Thoracic aorta (tissue), 2 donors: ENCODE results near the gene KRTAP5-7. TPM values are rescaled to one million over a fixed set of nuclear protein-coding genes. Genes with fewer than 3 reads are reported as not detected.
"Not testable (repeated sequence)": the region's sequence is repeated elsewhere in the genome, so short reads cannot be mapped to it uniquely, and the experiment has no call there.

ENCODE experiments used
- ATAC-seq: fragments of 150-250 bp; one replicate; pipeline ENCODE4 v1.8.0; 2017; ENCODE audit warnings: low read depth; ENCODE audit not compliant: insufficient number of reproducible peaks, low FRiP score
- DNase-seq: peaks from one replicate; pipeline ENCODE4 v3.0.0-alpha.2; 2020; ENCODE audit warnings: low spot score
- H3K27ac ChIP-seq, 2 donors: fragments of 200-600 bp; sonication (generic); 1 replicate in 1 of 2; 2 replicates in 1 of 2; pipeline ENCODE4 v1.5.1; 2016; ENCODE audit warnings: mild to moderate bottlenecking in 2 of 2, moderate library complexity in 2 of 2
- H3K27me3 ChIP-seq: fragments of 200-600 bp; sonication (generic); replicated peaks from 2 replicates; pipeline ENCODE4 v1.6.0; 2016; ENCODE audit warnings: mild to moderate bottlenecking; ENCODE audit not compliant: insufficient read depth
- H3K36me3 ChIP-seq: fragments of 200-600 bp; sonication (generic); one replicate; pipeline ENCODE4 v1.5.1; 2016
- H3K4me1 ChIP-seq, 2 donors: fragments of 200-600 bp; sonication (generic); 1 replicate in 1 of 2; 2 replicates in 1 of 2; pipeline versions ENCODE4 v1.5.1 to v1.6.0; 2016; ENCODE audit warnings: low read depth in 2 of 2, mild to moderate bottlenecking in 1 of 2; ENCODE audit not compliant: control insufficient read depth in 1 of 2
- H3K4me3 ChIP-seq: fragments of 200-600 bp; sonication (generic); 2 replicates; pipeline ENCODE4 v1.5.1; 2016; ENCODE audit warnings: mild to moderate bottlenecking
- H3K9me3 ChIP-seq: fragments of 200-600 bp; sonication (generic); 2 replicates; pipeline ENCODE4 v1.5.1; 2016
- total RNA-seq, 2 donors: library from RNA; depleted of rRNA; stranded (reverse); fragments of >200 nt; gene quantifications; one replicate each; pipeline versions ENCODE4 v1.1.0 to v1.2.3, GENCODE V29; 2016
- TF ChIP-seq, protein P1 (sequence below): fragments of 200-600 bp; sonication (generic); IDR thresholded peaks from one replicate; pipeline ENCODE4 v1.5.1; 2019; ENCODE audit warnings: antibody characterized with exemption

The KRTAP5-7 gene
- total RNA-seq, 2 donors from 2014 or later: not detected

DNA sequence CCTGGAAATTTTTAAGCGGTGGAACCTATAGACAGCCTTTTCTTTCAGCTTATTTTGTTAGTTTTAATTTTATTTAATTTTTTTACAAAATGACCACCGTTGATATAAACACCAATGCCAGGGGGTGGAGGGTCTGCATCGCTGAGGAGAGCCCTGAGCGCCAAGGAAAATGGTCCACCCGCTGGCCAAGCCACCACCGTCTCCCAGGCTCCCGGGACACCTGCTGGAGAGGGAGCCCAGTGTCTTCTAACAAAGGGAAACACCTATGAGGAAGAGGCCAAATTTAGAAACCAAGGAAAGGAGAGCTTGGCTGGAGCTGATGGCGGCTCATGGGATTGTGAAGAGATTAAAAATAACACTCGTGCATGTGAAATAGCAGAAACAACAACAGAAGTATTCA is 10.5 kb downstream of the KRTAP5-7 start:
- DNase-seq (no peak), ATAC-seq (no peak)
- no peak overlapping the region for H3K27ac ChIP-seq
- no peaks in the 10 kb centered on the region for H3K36me3 ChIP-seq
- no peaks in the 10 kb centered on the region for H3K27me3 ChIP-seq
- no peaks in the 10 kb centered on the region for H3K9me3 ChIP-seq
- TF ChIP-seq, protein P1, sequence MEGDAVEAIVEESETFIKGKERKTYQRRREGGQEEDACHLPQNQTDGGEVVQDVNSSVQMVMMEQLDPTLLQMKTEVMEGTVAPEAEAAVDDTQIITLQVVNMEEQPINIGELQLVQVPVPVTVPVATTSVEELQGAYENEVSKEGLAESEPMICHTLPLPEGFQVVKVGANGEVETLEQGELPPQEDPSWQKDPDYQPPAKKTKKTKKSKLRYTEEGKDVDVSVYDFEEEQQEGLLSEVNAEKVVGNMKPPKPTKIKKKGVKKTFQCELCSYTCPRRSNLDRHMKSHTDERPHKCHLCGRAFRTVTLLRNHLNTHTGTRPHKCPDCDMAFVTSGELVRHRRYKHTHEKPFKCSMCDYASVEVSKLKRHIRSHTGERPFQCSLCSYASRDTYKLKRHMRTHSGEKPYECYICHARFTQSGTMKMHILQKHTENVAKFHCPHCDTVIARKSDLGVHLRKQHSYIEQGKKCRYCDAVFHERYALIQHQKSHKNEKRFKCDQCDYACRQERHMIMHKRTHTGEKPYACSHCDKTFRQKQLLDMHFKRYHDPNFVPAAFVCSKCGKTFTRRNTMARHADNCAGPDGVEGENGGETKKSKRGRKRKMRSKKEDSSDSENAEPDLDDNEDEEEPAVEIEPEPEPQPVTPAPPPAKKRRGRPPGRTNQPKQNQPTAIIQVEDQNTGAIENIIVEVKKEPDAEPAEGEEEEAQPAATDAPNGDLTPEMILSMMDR: no peak
- no peak overlapping the region for H3K4me3 ChIP-seq
- H3K4me1 ChIP-seq: no peaks in the 10 kb centered on the region

DNA sequence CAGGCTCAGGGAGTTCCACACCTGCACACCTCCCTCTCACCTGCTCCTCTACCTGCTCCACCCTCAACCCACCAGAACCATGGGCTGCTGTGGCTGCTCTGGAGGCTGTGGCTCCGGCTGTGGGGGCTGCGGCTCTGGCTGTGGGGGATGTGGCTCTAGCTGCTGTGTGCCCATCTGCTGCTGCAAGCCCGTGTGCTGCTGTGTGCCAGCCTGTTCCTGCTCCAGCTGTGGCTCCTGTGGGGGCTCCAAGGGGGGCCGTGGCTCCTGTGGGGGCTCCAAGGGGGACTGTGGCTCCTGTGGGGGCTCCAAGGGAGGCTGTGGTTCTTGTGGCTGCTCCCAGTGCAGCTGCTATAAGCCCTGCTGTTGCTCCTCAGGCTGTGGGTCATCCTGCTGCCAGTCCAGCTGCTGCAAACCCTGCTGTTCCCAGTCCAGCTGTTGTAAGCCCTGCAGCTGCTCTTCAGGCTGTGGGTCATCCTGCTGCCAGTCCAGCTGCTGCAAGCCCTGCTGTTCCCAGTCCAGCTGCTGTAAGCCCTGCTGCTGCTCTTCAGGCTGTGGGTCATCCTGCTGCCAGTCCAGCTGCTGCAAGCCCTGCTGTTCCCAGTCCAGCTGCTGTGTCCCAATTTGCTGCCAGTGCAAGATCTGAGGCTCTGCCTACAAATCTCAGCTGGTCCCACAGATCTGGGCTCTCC is 11.1 kb downstream of the KRTAP5-7 start, which contains the start of gene KRTAP5-8:
TSS of gene KRTAP5-8 (plus strand) at position 49 of the 689 bp plus-strand sequence. CDS start at position 80, 31 bp downstream.
- not testable (repeated sequence) for H3K36me3 ChIP-seq, H3K27ac ChIP-seq, H3K4me1 ChIP-seq, H3K9me3 ChIP-seq, ATAC-seq, H3K4me3 ChIP-seq, H3K27me3 ChIP-seq, DNase-seq

DNA sequence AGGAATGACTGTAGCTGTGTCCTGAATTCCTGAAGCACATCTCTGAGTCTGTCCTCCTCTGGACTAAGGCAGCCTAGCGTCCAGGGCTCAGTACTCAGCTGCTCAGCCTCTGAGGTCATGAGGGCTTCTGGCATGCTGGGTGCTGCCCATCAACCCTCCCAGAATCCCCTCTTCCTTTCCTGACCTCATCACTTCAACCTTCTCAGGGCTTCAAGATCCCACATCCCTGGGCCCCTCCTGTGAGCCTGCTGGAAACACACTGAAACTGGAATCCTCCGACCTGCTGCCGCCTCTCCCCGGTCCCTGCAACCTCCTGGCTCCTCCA is 11.6 kb downstream of the KRTAP5-7 start:
- Histone ChIP-seq H3K27ac (no peak overlapping the region), H3K27me3 (no peaks in the 10 kb centered on the region), H3K4me1 (no peaks in the 10 kb centered on the region), H3K36me3 (no peaks in the 10 kb centered on the region), H3K4me3 (no peak overlapping the region), H3K9me3 (no peaks in the 10 kb centered on the region)
- DNase-seq (no peak), ATAC-seq (no peak)
- TF ChIP-seq, protein P1: no peak

DNA sequence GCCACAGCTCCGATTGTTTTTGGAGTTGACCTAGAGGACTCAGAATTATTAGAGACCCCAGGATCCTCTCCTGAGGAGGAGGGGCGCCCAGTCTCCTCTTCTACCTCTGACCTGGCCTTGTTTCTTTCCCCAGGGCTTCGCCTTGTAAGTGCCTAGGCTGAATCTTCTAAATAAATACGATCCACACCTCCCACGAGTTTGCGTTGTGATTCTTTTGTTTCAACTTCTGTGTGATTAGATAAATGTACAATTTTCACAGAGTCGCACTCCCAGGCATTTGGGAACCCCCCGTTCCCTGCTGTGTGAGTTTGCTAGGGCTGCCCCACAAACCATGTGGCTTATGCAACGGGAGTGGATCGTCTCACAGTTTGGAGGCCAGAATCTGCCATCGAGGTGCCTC is 11.9 kb downstream of the KRTAP5-7 start:
- Histone ChIP-seq H3K27me3 (no peaks in the 10 kb centered on the region), H3K36me3 (no peaks in the 10 kb centered on the region), H3K4me3 (no peak overlapping the region), H3K9me3 (no peaks in the 10 kb centered on the region), H3K4me1 (no peaks in the 10 kb centered on the region), H3K27ac (no peak overlapping the region)
- ATAC-seq: no peak
- TF ChIP-seq, protein P1: no peak
- DNase-seq: no peak

DNA sequence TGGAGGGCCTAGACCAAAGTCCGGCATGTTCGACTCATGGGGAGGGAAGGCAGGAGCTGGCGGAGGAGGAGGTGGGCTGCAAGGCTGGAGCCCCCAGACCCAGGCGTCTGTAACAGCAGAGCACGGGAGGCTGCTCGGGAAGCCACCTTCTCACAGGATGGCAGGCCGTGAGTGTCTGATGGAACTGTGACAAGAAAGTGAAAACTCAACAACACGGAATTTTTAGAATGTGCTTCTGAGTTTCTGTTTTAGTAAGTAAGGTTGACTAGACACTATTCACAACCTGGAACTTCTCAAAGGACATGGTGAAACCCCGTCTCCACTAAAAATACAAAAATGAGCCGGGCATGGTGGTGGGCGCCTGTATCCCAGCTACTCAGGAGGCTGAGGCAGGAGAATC is 12.9 kb downstream of the KRTAP5-7 start:
- not testable (repeated sequence) for H3K27ac ChIP-seq, H3K4me3 ChIP-seq, H3K27me3 ChIP-seq, ATAC-seq, H3K9me3 ChIP-seq, H3K4me1 ChIP-seq, H3K36me3 ChIP-seq, DNase-seq

DNA sequence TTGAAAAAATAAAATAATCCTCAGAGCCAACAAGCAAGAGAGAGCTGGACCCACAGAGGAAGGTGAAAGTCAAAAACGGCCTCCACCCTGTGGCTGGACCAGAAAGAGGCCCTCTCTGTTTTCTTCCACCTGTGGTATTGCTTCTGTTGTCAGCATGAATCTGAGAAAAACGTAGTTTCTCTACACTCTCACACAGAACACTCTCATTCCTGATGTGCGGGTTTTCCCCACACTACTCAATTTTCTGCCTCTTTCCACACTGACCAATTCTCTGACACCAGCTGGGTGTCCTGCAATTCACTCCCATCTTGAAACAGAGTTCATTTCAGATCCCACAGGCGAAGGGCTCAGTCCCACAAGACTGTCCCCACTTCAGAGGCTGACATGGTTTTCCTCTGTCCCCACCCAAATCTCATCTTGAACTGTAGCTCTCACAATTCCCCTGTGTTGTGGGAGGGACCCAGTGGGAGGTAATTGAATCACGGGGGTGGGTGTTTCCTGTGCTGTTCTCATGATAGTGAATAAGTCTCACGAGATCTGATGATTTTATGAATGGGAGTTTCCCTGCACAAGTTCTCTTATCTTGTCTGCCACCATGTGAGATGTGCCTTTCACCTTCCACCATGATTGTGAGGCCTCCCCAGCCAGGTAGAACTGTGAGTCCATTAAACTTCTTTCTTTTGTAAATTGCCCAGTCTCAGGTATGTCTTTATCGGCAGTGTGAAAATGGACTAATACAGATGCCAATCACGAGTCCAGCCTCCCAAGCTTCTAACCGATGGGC is 13.6 kb downstream of the KRTAP5-7 start:
- not testable (repeated sequence) for H3K4me1 ChIP-seq, H3K27ac ChIP-seq, H3K36me3 ChIP-seq, H3K9me3 ChIP-seq, ATAC-seq, DNase-seq, H3K4me3 ChIP-seq, H3K27me3 ChIP-seq
